GM21529 (cell line): ENCODE data around the gene CXCR2.

Source experiments
- ATAC-seq: cut with Tn5 transposase; IDR thresholded peaks from one replicate; pipeline ENCODE4 v1.9.1; 2021; ENCODE audit not compliant: unreplicated experiment

Gene CXCR2

GRCh38 chr2:218180467-218181114 is 54.8 kb downstream of the CXCR2 start:
- no peak for ATAC-seq

- ATAC-seq = no peak
Measured at GRCh38 chr2:218184331-218184730, 58.5 kb downstream of the CXCR2 start.

GRCh38 chr2:218186355-218186766 is 60.5 kb downstream of the CXCR2 start:
- ATAC-seq = peak; percentile 79
